Activated B cell treated with CpG ODN at 0.5 μM for 24 hours (primary cell): ENCODE results near the gene GAPDH. TPM values are rescaled to one million over a fixed set of nuclear protein-coding genes. Genes with fewer than 3 reads are reported as not detected.

Experiments
- ATAC-seq: fragments of 200-7000 bp; cut with Tn5 transposase; one replicate; pipeline ENCODE4 v1.10.0; 2021; ENCODE audit warnings: low read depth, mild to moderate bottlenecking, moderate library complexity
- CTCF ChIA-PET: fragments of 350-600 bp; sonication (Branson Sonifier 250); formaldehyde crosslinking; loops from one replicate; lab custom pipeline; 2021; ENCODE audit warnings: antibody characterized with exemption; lab: Charles Lee
- POLR2A ChIA-PET: fragments of 350-600 bp; sonication (Branson Sonifier 250); formaldehyde crosslinking; loops from one replicate; lab custom pipeline; 2021; ENCODE audit warnings: antibody characterized with exemption; lab: Charles Lee
- DNase-seq: peaks from one replicate; pipeline ENCODE4 v3.0.0; 2022
- H3K27ac Mint-ChIP-seq: one replicate; pipeline ENCODE4 v1.8.0; 2020; ENCODE audit warnings: mixed read lengths
- H3K27me3 Mint-ChIP-seq: one replicate; pipeline ENCODE4 v1.8.0; 2021; ENCODE audit warnings: mixed read lengths
- H3K36me3 Mint-ChIP-seq: one replicate; pipeline ENCODE4 v1.8.0; 2021; ENCODE audit warnings: low read depth, mixed read lengths
- H3K4me1 Mint-ChIP-seq: one replicate; pipeline ENCODE4 v1.8.0; 2021; ENCODE audit warnings: mixed read lengths
- H3K4me3 Mint-ChIP-seq: one replicate; pipeline ENCODE4 v1.8.0; 2020; ENCODE audit warnings: mild to moderate bottlenecking, mixed read lengths
- H3K9me3 Mint-ChIP-seq: one replicate; pipeline ENCODE4 v1.8.0; 2020; ENCODE audit warnings: mixed read lengths
- intact Hi-C: fragments of 100-400 bp; cut with micrococcal nuclease; formaldehyde crosslinking; loops from one replicate; pipeline ENCODE4 v1.15.1; 2024
- total RNA-seq: library from RNA; stranded (reverse); gene quantifications from 2 replicates; pipeline ENCODE4 v1.2.3, GENCODE V29; 2022
- TF ChIP-seq, protein P1 (sequence below): fragments of 200-600 bp; IDR thresholded peaks from one replicate; pipeline ENCODE4 v1.8.0; 2022; ENCODE audit warnings: antibody characterized with exemption, mild to moderate bottlenecking

The GAPDH gene
- total RNA-seq, 1 donor from 2014 or later, result 1,003 TPM

DNA sequence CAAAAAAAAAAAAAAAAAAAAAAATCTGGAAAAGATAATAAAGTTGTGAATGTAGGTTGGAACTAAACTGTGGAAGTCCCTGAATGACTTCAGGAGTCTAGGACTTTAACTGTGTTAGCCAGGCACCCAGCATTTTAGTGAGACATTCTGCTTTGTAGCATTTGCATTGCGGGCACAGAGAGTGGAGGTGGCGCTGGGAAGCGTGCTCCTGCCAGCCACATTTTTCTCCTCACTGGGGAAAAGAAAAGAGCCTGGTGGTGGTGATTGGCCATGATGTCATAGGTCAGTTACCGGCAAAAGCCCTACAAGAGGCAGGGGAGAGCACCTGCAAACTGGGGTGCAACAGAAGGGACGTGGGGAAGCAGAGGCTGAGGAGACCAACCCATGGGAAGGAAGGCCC is 9.7 kb upstream of the GAPDH start:
- ChIA-PET CTCF (no interaction called here), POLR2A (no interaction called here)
- Mint-ChIP-seq H3K27me3 (no peaks in the 10 kb centered on the region), H3K27ac (no peak overlapping the region), H3K9me3 (no peaks in the 10 kb centered on the region), H3K4me3 (no peak overlapping the region), H3K4me1 (no peaks in the 10 kb centered on the region), H3K36me3 (peaks cover 88% of the 10 kb centered on the region)
- TF ChIP-seq, protein P1, sequence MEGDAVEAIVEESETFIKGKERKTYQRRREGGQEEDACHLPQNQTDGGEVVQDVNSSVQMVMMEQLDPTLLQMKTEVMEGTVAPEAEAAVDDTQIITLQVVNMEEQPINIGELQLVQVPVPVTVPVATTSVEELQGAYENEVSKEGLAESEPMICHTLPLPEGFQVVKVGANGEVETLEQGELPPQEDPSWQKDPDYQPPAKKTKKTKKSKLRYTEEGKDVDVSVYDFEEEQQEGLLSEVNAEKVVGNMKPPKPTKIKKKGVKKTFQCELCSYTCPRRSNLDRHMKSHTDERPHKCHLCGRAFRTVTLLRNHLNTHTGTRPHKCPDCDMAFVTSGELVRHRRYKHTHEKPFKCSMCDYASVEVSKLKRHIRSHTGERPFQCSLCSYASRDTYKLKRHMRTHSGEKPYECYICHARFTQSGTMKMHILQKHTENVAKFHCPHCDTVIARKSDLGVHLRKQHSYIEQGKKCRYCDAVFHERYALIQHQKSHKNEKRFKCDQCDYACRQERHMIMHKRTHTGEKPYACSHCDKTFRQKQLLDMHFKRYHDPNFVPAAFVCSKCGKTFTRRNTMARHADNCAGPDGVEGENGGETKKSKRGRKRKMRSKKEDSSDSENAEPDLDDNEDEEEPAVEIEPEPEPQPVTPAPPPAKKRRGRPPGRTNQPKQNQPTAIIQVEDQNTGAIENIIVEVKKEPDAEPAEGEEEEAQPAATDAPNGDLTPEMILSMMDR, result no peak
- intact Hi-C loops, result no loop called here
- DNase-seq (no peak), ATAC-seq (no peak)

DNA sequence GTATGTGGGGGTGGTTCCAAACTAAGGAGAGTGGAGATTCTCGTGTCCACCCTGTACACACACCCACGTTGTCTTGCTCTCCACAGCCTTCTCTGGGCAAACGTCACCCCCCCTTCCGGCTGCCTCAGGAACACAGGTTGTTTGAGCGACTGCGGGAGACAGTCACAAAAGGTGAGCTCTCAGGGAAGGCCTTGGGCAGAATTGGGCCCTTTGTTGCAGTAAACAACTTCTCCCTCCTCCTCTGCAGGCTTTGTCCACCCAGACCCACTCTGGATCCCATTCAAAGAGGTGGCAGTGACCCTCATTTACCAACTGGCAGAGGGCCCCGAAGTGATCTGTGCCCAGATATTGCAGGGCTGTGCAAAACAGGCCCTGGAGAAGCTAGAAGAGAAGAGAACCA is 8.1 kb upstream of the GAPDH start:
- H3K27me3 Mint-ChIP-seq, result no peaks in the 10 kb centered on the region
- no peak overlapping the region for H3K4me3 Mint-ChIP-seq
- H3K4me1 Mint-ChIP-seq, result no peaks in the 10 kb centered on the region
- CTCF ChIA-PET, result no interaction called here
- TF ChIP-seq, protein P1, result no peak
- no peak overlapping the region for H3K27ac Mint-ChIP-seq
- no peaks in the 10 kb centered on the region for H3K9me3 Mint-ChIP-seq
- intact Hi-C loops, result no loop called here
- POLR2A ChIA-PET, result no interaction called here
- ATAC-seq, result no peak
- H3K36me3 Mint-ChIP-seq, result peaks cover 92% of the 10 kb centered on the region
- no peak for DNase-seq

DNA sequence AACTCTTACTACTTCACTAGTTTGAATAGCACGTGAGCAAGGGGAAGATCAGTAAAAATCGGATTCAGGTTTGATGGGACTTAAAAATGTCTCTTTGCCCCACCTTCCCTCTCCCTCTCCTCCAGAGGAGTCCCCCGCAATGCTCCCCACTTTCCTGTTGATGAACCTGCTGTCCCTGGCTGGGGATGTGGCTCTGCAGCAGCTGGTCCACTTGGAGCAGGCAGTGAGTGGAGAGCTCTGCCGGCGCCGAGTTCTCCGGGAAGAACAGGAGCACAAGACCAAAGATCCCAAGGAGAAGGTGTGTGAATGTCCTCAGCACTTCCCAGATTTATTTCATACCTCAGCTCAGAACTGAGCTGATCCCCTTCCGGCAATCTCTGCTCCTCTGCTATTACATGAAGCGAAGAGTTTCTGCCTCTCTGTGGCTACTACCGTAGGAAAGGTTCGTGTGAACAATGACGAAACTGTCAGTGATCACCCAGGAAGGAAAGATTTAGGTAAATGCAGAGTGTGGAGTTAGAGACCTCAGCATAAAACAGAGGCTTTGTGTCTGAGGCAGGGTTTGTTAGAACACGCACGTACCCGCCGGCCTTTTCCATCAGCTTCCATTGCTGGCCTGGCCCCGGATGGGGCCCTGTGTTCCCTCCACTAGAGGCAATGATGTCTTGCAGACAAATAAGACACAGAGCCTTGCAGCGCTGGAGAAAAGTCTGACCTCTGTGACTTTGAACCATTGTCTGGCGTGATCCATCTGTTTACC is 7.4 kb upstream of the GAPDH start:
- no peaks in the 10 kb centered on the region for H3K9me3 Mint-ChIP-seq
- POLR2A ChIA-PET, result no interaction called here
- peaks cover 2% of the 10 kb centered on the region for H3K4me1 Mint-ChIP-seq
- H3K27me3 Mint-ChIP-seq, result no peaks in the 10 kb centered on the region
- TF ChIP-seq, protein P1, result no peak
- no peak overlapping the region for H3K27ac Mint-ChIP-seq
- peaks cover 86% of the 10 kb centered on the region for H3K36me3 Mint-ChIP-seq
- DNase-seq (no peak), ATAC-seq (no peak)
- H3K4me3 Mint-ChIP-seq, result no peak overlapping the region
- intact Hi-C loops, result no loop called here
- CTCF ChIA-PET, result no interaction called here

DNA sequence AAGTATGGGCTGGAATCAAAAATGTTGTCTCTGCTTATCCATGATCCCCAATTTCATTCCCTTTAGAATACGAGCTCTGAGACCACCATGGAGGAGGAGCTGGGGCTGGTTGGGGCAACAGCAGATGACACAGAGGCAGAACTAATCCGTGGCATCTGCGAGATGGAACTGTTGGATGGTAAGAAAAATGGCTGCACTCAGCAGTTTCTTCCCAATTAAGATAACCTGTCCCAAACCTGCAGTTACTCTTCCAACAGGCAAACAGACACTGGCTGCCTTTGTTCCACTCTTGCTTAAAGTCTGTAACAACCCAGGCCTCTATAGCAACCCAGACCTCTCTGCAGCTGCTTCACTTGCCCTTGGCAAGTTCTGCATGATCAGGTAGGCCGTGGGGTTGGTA is 6.6 kb upstream of the GAPDH start:
- no peak for DNase-seq
- intact Hi-C loops, result no loop called here
- no peak overlapping the region for H3K4me3 Mint-ChIP-seq
- H3K36me3 Mint-ChIP-seq, result peaks cover 78% of the 10 kb centered on the region
- ChIA-PET POLR2A (no interaction called here), CTCF (no interaction called here)
- no peak overlapping the region for H3K27ac Mint-ChIP-seq
- no peak for ATAC-seq
- TF ChIP-seq, protein P1, result no peak
- H3K27me3 Mint-ChIP-seq, result no peaks in the 10 kb centered on the region
- H3K4me1 Mint-ChIP-seq, result peaks cover 10% of the 10 kb centered on the region
- H3K9me3 Mint-ChIP-seq, result no peaks in the 10 kb centered on the region

DNA sequence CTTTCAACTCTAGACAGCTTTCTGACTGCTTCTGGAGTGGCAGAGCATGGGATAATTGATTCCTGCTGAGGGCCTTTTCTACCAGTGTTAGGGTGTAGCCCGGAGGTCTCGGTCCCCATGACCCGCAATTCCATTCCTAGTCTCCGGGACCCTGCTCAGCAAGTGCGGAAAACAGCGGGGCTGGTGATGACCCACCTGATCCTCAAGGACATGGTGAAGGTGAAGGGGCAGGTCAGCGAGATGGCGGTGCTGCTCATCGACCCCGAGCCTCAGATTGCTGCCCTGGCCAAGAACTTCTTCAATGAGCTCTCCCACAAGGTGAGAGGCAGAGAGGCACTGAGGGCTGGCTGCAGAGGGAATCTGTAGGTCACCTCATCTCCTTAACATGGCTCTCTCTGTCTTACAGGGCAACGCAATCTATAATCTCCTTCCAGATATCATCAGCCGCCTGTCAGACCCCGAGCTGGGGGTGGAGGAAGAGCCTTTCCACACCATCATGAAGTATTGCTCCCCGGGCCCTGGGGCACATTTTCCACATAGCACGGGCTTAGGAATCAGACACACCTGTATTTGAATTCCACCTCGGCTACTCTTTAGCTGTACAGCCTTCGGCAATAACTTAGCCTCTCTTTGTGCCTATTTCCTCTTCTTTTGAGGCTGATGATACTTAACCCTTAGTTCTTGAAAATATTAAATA is 5.6 kb upstream of the GAPDH start:
- H3K27me3 Mint-ChIP-seq, result no peaks in the 10 kb centered on the region
- ChIA-PET POLR2A (interaction anchor here (0.5 kb wide), 1 partner anchor 176 kb away, joined by 4 read pairs; no protein-coding TSS in a partner anchor), CTCF (interaction anchor here (1.6 kb wide), 1 partner anchor 9 kb away, joined by 4 read pairs; no protein-coding TSS in a partner anchor)
- H3K27ac Mint-ChIP-seq, result no peak overlapping the region
- H3K36me3 Mint-ChIP-seq, result peaks cover 70% of the 10 kb centered on the region
- no peaks in the 10 kb centered on the region for H3K9me3 Mint-ChIP-seq
- ATAC-seq (no peak), DNase-seq (no peak)
- H3K4me3 Mint-ChIP-seq, result no peak overlapping the region
- TF ChIP-seq, protein P1, result no peak
- intact Hi-C loops, result no loop called here
- H3K4me1 Mint-ChIP-seq, result peaks cover 19% of the 10 kb centered on the region
